ENCODE measurements around the gene EPB42. TPM values are rescaled to one million over a fixed set of nuclear protein-coding genes. Genes with fewer than 3 reads are reported as not detected.
"Not testable (repeated sequence)": the region's sequence is repeated elsewhere in the genome, so short reads cannot be mapped to it uniquely, and the experiment has no call there.

EPB42 gene
- total and polyA plus RNA-seq, 2 experiments from 2014 or later = not detected

DNA sequence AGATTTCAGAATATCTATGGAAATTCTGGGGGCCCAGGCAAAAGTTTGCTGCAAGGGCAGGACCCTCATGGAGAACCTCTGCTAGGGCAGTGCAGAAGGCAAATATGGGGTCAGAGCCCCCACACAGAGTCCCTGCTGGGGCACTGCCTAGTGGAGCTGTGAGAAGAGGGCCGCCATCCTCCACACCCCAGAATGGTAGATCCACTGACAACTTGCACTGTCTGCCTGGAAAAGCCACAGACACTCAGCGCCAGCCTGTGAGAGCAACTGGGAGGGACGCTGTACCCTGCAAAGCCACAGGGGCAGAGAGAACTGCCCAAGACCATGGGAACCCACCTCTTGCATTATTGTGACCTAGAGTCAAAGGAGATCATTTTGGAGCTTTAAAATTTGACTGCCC lies 21.8 kb downstream of the EPB42 start:
- 85 to 90% methylated on average over 3 of the region's 3 CpGs for WGBS, 2 experiments (ENCODE audit: low coverage in 1 of 2, low lambda C conversion rate in 2 of 2, missing lambda C conversion rate in 2 of 2)
- in situ Hi-C loops (cut with MboI) = no loop called here
- H3K9ac ChIP-seq = no peak overlapping the region

DNA sequence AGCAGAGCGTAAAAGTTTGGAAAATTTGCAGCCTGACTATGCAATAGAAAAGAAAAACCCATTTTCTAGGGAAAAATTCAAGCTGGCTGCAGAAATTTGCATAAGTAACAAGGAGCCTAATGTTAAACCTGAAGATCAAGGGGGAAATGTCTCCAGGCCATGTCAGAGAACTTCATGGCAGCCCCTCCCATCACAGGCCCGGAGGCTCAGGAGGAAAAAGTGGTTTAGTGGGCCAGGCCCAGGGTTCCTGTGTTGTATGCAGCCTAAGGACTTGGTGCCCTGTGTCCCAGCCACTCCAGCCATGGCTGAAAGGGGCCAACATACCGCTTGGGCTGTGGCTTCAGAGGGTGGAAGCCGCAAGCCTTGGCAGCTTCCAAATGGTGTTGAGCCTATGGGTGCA lies 22.3 kb downstream of the EPB42 start:
- H3K9me3 ChIP-seq (ENCODE audit: low read depth); H3K4me3 ChIP-seq; H3K27me3 ChIP-seq (replicated peaks; ENCODE audit: insufficient read depth); H3K27ac ChIP-seq; H3K9ac ChIP-seq; H3K4me2 ChIP-seq (ENCODE audit: unreplicated experiment); H3F3A ChIP-seq (ENCODE audit: insufficient read depth); H3K9me2 ChIP-seq (ENCODE audit: insufficient read depth); H3K79me2 ChIP-seq (ENCODE audit: insufficient read depth); in situ Hi-C loops (cut with MboI); H4K20me1 ChIP-seq (ENCODE audit: insufficient read depth); H2AFZ ChIP-seq; H3K4me1 ChIP-seq (ENCODE audit: insufficient read depth); DNase-seq: not testable (repeated sequence)
- H3K36me3 ChIP-seq (ENCODE audit: low read depth) = peaks cover 23% of the 10 kb centered on the region
- WGBS, 2 experiments (ENCODE audit: low coverage in 1 of 2, low lambda C conversion rate in 2 of 2, missing lambda C conversion rate in 2 of 2) = 93 to 98% methylated on average over 4 of the region's 4 CpGs

More for the DNA sequence above, 21.8 kb downstream of the EPB42 start:
- Histone ChIP-seq H3K4me3 (no peak overlapping the region), H3K27ac (no peak overlapping the region), H3F3A (ENCODE audit: insufficient read depth) (no peaks in the 10 kb centered on the region; the same call in 1 of the 2 replicates), H3K36me3 (ENCODE audit: low read depth) (peaks cover 20% of the 10 kb centered on the region), H3K9me3 (ENCODE audit: low read depth) (no peaks in the 10 kb centered on the region), H3K27me3 (replicated peaks; ENCODE audit: insufficient read depth) (no peaks in the 10 kb centered on the region), H3K9me2 (ENCODE audit: insufficient read depth) (no peaks in the 10 kb centered on the region), H3K79me2 (ENCODE audit: insufficient read depth) (no peaks in the 10 kb centered on the region), H3K4me1 (ENCODE audit: insufficient read depth) (no peaks in the 10 kb centered on the region), H2AFZ (no peak overlapping the region), H3K4me2 (ENCODE audit: unreplicated experiment) (no peak overlapping the region), H4K20me1 (ENCODE audit: insufficient read depth) (no peaks in the 10 kb centered on the region)
- no peak for TF ChIP-seq EZH2 (IDR thresholded peaks at IDR 0.05; ENCODE audit: insufficient read depth, poor library complexity, severe bottlenecking)
- TF ChIP-seq EZH2phosphoT487 (IDR thresholded peaks at IDR 0.05; ENCODE audit: insufficient read depth, low read depth) = no peak
- no peak for DNase-seq

DNA sequence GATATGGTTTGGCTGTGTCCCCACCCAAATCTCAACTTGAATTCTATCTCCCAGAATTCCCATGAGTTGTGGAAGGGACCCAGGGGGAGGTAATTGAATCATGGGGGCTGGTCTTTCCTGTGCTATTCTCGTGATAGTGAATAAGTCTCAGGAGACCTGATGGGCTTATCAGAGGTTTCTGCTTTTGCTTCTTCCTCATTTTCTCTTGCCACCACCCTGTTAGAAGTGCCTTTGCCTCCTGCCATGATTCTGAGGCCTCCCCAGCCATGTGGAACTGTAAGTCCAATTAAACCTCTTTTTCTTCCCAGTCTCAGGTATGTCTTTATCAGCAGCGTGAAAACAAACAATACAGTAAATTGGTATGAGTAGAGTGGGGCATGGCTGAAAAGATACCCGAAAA lies 23.0 kb downstream of the EPB42 start:
- H3K9ac ChIP-seq; H3K27me3 ChIP-seq (replicated peaks; ENCODE audit: insufficient read depth); H3K4me1 ChIP-seq (ENCODE audit: insufficient read depth); in situ Hi-C loops (cut with MboI); DNase-seq; H3K9me2 ChIP-seq (ENCODE audit: insufficient read depth); H3K4me3 ChIP-seq; H3K4me2 ChIP-seq (ENCODE audit: unreplicated experiment); H3K79me2 ChIP-seq (ENCODE audit: insufficient read depth); H3K27ac ChIP-seq; H3F3A ChIP-seq (ENCODE audit: insufficient read depth); H4K20me1 ChIP-seq (ENCODE audit: insufficient read depth); H2AFZ ChIP-seq; H3K9me3 ChIP-seq (ENCODE audit: low read depth): not testable (repeated sequence)
- 93 to 94% methylated on average over 3 of the region's 3 CpGs for WGBS, 2 experiments (ENCODE audit: low coverage in 1 of 2, low lambda C conversion rate in 2 of 2, missing lambda C conversion rate in 2 of 2)
- H3K36me3 ChIP-seq (ENCODE audit: low read depth) = peaks cover 29% of the 10 kb centered on the region

DNA sequence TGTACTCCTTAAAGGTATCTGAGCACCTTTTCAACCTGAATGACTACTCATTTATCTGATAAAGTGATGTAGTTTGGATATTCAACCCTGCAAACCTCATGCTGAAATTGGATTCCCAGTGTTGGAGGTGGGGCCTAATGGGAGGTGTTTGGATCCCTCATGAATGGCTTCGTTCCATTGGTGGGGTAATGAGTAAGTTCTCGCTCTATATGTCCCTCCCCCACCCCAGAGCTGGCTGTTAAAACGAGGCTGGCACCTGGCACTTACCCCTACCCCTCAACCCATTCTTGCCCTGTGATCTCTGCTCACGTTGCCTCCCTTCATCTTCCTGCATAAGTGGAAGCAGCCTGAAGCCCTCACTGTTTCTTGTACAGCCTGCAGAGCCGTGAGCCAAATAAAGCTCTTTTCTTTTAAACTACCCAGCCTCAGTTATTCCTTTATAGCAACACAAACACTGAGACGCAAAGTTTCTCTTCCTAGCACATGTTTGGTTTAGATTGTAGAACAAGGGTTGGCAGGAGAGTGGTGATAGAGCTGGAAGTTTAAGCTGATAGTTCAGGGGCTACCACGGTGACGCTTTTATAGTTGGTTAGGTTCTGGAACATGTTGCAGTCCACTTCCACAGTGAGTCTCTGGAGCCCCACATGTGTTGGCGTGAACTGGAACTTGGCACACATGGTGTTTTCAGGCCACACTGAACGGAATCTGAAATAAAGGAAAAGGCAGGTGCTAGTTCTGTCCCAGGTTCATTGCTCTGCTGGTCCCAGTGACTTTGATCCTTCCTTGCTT lies 23.9 kb downstream of the EPB42 start:
- no peak overlapping the region for H3K9ac ChIP-seq
- peaks cover 37% of the 10 kb centered on the region for H3K36me3 ChIP-seq (ENCODE audit: low read depth)
- H3K4me2 ChIP-seq (ENCODE audit: unreplicated experiment) = no peak overlapping the region
- no peak overlapping the region for H2AFZ ChIP-seq
- no peaks in the 10 kb centered on the region for H4K20me1 ChIP-seq (ENCODE audit: insufficient read depth)
- no peaks in the 10 kb centered on the region for H3K27me3 ChIP-seq (replicated peaks; ENCODE audit: insufficient read depth)
- H3K4me1 ChIP-seq (ENCODE audit: insufficient read depth) = no peaks in the 10 kb centered on the region
- no peak overlapping the region for H3K27ac ChIP-seq
- H3K79me2 ChIP-seq (ENCODE audit: insufficient read depth) = no peaks in the 10 kb centered on the region
- no peaks in the 10 kb centered on the region; the same call in 1 of the 2 replicates for H3F3A ChIP-seq (ENCODE audit: insufficient read depth)
- in situ Hi-C loops (cut with MboI) = no loop called here
- 81 to 85% methylated on average over 10 of the region's 10 CpGs for WGBS, 2 experiments (ENCODE audit: low coverage in 1 of 2, low lambda C conversion rate in 2 of 2, missing lambda C conversion rate in 2 of 2)
- no peaks in the 10 kb centered on the region for H3K9me3 ChIP-seq (ENCODE audit: low read depth)
- no peak overlapping the region for H3K4me3 ChIP-seq
- no peak for DNase-seq
- TF ChIP-seq EZH2 (IDR thresholded peaks at IDR 0.05; ENCODE audit: insufficient read depth, poor library complexity, severe bottlenecking) (no peak), EZH2phosphoT487 (IDR thresholded peaks at IDR 0.05; ENCODE audit: insufficient read depth, low read depth) (no peak)
- no peaks in the 10 kb centered on the region for H3K9me2 ChIP-seq (ENCODE audit: insufficient read depth)

DNA sequence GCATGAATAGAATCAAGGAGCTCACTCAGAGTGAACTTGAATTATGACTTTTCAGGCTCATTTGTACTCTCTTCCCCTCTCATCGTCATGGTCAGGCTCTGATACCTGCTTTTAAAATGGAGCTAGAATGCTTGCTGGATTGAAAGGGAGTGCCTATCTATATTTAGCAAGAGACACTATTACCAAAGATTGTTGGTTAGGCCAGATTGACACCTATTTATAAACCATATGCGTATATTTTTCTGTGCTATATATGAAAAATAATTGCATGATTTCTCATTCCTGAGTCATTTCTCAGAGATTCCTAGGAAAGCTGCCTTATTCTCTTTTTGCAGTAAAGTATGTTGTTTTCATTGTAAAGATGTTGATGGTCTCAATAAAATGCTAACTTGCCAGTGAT lies 26.0 kb downstream of the EPB42 start:
- in situ Hi-C loops (cut with MboI) = no loop called here
- 93% methylated on average over 2 of the region's 2 CpGs for WGBS, 2 experiments (ENCODE audit: low coverage in 1 of 2, low lambda C conversion rate in 2 of 2, missing lambda C conversion rate in 2 of 2)
- H2AFZ ChIP-seq = no peak overlapping the region

More for the DNA sequence above, 26.0 kb downstream of the EPB42 start:
- no peaks in the 10 kb centered on the region for H3K9me3 ChIP-seq (ENCODE audit: low read depth)
- peaks cover 53% of the 10 kb centered on the region for H3K36me3 ChIP-seq (ENCODE audit: low read depth)
- H3K27ac ChIP-seq = no peak overlapping the region
- TF ChIP-seq EZH2phosphoT487 (IDR thresholded peaks at IDR 0.05; ENCODE audit: insufficient read depth, low read depth) (no peak), EZH2 (IDR thresholded peaks at IDR 0.05; ENCODE audit: insufficient read depth, poor library complexity, severe bottlenecking) (no peak)
- H4K20me1 ChIP-seq (ENCODE audit: insufficient read depth) = no peaks in the 10 kb centered on the region
- H3K4me2 ChIP-seq (ENCODE audit: unreplicated experiment) = no peak overlapping the region
- DNase-seq = no peak
- no peaks in the 10 kb centered on the region for H3K79me2 ChIP-seq (ENCODE audit: insufficient read depth)
- H3K4me3 ChIP-seq = no peak overlapping the region
- H3K4me1 ChIP-seq (ENCODE audit: insufficient read depth) = no peaks in the 10 kb centered on the region
- no peaks in the 10 kb centered on the region for H3K9me2 ChIP-seq (ENCODE audit: insufficient read depth)
- H3K27me3 ChIP-seq (replicated peaks; ENCODE audit: insufficient read depth) = no peaks in the 10 kb centered on the region
- no peaks in the 10 kb centered on the region; the same call in 1 of the 2 replicates for H3F3A ChIP-seq (ENCODE audit: insufficient read depth)
- no peak overlapping the region for H3K9ac ChIP-seq
